GM12891 (cell line): ENCODE results near the gene DLGAP4.

Source experiments
- PAX5 ChIP-seq: IDR thresholded peaks from 2 replicates; pipeline ENCODE4 v1.6.1; 2011; ENCODE audit warnings: low read length, moderate library complexity, mild to moderate bottlenecking; ENCODE audit not compliant: insufficient read depth, severe bottlenecking
- POLR2A ChIP-seq: IDR thresholded peaks from 2 replicates; pipeline ENCODE4 v1.6.1; 2011; ENCODE audit warnings: low read depth, low read length, control low read depth
- POLR2AphosphoS5 ChIP-seq: IDR thresholded peaks from 2 replicates; pipeline ENCODE4 v1.6.1; 2011; ENCODE audit warnings: low read depth, low read length, control low read depth
- POU2F2 ChIP-seq: IDR thresholded peaks from 2 replicates; pipeline ENCODE4 v1.6.1; 2011; ENCODE audit warnings: low read depth, mild to moderate bottlenecking, control low read depth, low read length, moderate library complexity
- SPI1 ChIP-seq: IDR thresholded peaks from 2 replicates; pipeline ENCODE4 v1.6.1; 2011; ENCODE audit warnings: low read depth, low read length, control low read depth
- TAF1 ChIP-seq: IDR thresholded peaks from 2 replicates; pipeline ENCODE4 v1.6.1; 2011; ENCODE audit warnings: low read depth, low read length, control low read depth

- TF ChIP-seq POLR2A (no peak), TAF1 (no peak), POLR2AphosphoS5 (no peak), SPI1 (no peak), POU2F2 (no peak), PAX5 (no peak)
These were observed 266.6 kb downstream of the DLGAP4 start for GRCh38 chr20:36572701-36573102.
